ENCODE results near the gene SPRYD3. TPM values are rescaled to one million over a fixed set of nuclear protein-coding genes. Genes with fewer than 3 reads are reported as not detected.

The SPRYD3 gene
- total RNA-seq, 1 experiment from 2014 or later: 16.7 TPM

DNA sequence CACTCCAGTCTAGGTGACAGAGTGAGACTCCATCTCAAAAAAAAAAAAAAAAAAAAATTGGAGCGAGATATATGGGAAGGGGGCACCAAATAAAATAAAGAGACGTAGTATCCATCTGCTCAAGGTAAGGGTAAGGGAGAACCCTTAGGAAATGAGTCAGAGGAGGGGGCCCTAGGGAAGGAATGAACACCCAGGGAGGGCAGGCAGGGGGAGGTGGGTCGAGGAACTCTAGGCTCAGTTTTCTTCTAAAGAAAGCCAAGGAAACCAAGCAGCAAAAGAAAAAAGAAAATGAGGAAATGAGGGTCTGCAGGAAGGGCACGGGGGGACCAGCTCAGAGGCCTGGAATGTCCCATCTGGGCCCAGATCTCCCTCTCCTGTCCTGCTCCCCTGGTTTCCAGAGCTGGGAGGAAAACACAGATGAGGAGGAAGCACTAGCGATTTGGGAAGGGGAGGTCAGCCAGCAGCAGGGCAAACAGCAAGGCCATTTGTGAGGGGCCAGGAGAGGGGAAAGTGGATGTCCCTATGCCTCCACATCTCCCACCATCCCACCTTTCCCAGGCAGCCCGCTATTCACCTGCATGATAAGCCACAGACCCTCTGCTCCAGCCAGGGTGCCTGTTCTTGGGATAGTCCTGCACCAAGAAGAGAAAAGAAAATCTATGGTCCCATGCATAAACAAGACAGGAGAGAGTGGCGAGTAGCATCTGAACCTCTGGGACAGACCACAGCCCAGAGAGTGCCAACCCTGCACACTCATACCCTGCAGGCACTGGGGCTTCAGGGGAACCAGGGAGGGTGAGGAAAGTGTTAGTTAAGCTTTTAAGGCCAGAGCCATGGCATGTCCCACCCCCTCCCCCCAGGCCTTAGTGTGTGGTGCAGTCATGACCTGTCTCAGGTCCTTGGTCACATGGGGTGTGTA, 11.9 kb downstream of the SPRYD3 start:
- no peak for DNase-seq (ENCODE audit: low spot score)
- in situ Hi-C loops (cut with HindIII; ENCODE audit: low sequenced_read_pairs): no loop called here

DNA sequence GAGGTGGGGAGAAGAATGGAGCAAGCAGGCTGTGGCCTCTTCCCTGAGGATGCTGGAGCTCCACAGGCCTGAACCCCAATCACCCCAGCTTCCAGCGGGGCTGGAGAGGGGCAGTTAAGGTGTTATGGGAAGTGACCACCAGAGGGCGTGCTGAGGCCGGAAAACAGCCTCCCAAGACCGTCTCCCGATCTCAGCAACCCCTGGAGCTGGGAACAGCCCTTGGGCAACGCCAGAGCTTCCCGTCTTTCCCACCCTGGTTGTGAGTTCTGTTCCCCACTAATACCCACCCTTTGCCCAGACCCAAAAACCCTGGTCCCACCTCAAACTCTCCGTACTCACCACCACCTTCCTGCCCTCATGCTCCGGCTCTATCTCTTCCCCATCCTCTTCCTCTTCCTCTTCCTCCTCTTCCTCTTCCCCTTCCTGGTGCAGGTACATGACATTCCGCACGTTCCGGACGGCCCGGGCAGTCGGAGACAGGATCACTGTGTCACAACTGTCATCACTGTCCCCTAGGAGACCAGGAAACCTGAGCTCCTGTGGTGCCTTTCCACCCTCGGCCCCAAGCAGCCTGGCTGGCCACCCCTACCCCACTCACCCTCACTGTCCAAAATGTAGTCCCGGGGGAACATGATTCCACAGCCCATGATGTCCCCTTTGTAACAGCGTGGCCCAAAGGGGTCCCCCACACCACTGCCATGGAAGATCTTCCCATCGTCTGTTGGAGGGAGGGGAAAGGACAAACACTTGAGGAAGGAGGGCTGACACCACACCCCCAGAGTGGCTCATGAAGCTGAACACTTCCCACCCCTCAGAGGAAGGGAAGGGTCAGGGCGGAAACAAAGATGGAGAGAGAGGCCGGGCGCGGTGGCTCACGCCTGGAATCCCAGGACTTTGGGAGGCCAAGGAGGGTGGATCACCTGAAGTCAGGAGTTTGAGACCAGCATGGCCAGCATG, 12.9 kb downstream of the SPRYD3 start:
- in situ Hi-C loops (cut with HindIII; ENCODE audit: low sequenced_read_pairs): no loop called here
- DNase-seq (ENCODE audit: low spot score): peak; percentile 75

DNA sequence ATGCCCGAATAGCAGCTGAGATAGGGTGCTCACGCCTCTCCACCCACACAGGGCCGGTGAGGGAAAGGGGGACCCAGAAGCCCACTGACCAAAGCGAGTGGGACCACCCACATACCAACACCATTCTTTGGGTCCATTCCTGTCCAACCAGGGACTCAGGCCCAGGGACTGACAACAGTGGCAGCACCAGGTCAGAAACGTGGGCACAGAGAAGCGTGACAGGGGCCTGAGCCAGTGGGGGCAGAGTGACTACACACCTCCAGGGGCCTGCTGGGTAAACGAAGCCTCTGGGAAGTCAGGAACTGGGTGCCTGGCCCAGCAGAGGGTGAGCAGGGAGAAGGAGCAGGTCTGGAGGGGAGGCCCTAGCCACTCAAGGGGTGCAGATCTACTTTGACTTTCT, 13.7 kb downstream of the SPRYD3 start:
- no peak for DNase-seq (ENCODE audit: low spot score)
- in situ Hi-C loops (cut with HindIII; ENCODE audit: low sequenced_read_pairs): no loop called here

DNA sequence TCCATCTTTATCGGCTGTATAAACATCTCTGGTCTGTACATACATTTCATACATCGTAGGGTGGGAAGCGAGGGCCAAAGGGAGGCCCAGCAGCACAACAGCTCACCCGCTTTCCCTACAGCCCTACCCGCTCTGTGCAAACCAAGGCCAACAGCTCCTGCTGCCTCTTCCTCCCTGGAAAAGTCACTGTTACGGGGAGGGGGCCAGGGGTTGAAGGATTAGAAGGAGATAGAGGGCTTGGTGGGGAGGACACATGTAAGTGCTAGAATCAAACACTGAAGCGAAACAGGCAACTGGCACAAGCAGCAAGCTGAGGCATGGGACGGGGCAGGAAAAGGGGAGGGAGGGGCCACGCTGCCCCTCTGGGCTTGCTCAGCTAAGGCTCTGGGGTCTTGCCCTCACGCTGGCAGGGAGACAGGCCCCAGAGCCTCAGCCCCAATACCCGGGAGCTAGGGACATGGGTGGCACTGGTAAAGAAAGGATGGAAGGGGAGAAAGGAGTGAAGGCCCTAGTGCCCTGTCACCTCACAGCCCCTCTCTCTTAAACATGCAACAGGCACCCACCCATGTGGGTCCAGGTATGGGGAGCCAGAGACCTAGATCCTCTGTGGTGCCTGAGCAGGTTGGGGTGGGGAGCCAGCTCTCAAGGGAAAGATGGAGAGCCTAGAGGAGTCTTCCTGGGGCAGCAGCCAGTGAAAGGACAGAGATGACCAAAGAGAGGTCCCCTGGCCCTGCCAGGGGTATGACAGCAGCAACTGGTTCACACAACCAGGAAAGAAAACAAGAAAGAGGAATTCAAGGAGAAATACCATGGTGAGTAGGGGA, 14.4 kb downstream of the SPRYD3 start:
- DNase-seq (ENCODE audit: low spot score): no peak
- in situ Hi-C loops (cut with HindIII; ENCODE audit: low sequenced_read_pairs): no loop called here

DNA sequence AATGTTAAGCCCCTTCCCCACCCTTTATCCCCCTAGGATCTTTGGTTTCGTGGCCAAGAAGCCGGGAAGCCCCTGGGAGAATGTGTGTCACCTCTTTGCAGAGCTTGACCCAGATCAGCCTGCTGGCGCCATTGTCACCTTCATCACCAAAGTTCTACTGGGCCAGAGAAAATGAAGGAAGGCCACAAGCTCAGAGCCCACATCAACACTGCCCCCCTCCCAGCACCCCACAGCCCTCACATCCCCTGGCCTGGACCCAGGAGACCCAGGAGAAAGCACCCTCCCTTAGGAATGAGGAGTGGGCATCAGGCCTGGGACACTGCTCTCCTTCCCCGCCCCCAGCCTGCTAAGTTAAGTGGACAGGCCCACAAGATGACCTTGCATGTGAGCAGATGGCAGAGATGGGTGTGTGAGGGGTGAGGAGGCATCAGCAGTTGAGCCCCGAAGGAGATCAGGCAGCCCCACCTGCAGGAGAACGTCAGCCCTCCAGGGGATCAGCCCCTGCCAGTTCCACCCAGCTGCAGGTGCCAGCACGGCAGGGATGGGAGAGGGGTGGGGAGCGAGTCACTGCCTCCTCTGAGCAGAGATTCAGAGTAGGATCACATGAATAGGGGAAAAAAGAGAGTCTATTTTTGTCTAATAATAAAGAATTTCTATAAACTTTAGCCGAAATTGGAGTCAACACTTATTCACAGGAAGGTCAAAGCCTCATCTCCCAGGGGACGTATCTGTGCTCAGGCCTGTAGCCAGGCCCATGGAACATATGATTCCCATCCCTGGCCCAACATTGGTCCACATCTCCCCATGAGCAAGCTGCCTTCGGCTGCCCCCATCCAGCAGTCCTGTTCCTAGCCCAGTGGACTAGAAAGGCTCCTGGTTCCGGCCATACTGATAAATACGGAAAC, 15.2 kb downstream of the SPRYD3 start:
- no peak for DNase-seq (ENCODE audit: low spot score)
- in situ Hi-C loops (cut with HindIII; ENCODE audit: low sequenced_read_pairs): no loop called here

DNA sequence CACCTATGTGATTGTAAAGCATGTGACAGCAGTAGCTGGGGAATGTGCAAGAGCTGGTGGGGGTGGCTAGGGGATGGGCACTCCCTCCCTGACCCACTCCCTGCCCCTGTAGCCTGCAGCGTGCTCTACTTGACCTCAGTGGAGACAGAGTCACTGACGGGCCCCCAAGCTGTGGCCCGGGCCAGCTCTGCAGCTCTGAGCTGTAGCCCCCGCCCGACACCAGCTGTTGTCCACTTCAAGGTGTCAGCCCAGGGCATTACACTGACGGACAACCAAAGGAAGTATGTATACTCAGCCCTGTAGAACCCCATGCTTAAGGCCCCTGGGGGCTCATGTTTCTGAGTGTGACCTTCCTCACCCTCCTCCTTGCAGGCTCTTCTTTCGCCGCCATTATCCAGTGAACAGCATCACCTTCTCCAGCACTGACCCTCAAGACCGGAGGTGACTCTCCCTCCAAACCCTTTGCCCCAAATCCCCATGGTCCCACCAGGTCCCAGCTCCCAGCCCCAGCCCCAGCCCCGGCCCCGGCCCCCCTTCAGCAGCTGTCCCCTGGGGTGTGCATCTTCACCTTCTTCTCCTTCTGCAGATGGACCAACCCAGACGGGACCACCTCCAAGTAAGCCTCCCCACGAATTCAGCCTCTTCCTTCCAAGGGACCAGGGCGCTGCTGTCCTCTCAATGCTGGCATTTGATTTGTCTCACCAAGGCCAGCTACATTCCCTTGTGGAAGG, 16.0 kb downstream of the SPRYD3 start:
- in situ Hi-C loops (cut with HindIII; ENCODE audit: low sequenced_read_pairs): no loop called here
- no peak for DNase-seq (ENCODE audit: low spot score)

DNA sequence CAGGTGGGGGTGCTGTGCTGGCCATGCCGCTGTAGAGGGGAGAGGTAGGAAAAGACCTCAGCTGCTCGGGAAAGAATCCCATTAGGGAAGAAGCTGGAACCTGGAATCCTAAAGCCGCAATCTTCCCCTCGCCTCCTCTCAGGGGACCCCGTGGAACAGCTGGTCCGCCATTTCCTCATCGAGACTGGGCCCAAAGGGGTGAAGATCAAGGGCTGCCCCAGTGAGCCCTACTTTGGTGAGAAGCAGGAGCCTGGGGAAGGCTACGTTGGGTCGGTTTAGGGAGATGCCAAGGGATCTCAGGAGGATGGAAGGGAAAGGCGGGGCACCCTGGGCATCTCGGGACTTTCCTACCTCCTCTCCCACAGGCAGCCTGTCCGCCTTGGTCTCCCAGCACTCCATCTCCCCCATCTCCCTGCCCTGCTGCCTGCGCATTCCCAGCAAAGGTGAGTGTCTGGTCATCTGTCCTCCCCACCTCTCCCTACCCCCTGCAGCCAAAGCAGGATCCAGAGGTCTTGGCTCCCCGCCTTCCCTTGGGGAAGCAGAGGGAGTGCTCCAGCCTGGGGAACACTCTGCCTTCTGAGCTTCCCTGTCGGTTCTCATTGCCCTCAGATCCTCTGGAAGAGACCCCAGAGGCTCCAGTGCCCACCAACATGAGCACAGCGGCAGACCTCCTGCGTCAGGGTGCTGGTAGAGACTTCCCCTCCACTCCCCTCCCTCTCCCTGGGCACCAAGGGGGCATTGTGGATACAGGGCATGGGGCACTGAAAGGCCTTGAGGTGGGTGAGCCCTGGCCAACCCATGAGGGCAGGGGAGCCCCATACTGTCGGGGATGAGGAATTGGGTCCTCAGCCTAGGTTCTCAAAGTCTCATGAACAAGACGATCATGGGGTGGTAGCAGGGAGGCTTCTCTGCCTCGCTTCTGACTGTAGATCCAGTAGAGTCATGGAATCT, 16.9 kb downstream of the SPRYD3 start:
- in situ Hi-C loops (cut with HindIII; ENCODE audit: low sequenced_read_pairs): no loop called here

DNA sequence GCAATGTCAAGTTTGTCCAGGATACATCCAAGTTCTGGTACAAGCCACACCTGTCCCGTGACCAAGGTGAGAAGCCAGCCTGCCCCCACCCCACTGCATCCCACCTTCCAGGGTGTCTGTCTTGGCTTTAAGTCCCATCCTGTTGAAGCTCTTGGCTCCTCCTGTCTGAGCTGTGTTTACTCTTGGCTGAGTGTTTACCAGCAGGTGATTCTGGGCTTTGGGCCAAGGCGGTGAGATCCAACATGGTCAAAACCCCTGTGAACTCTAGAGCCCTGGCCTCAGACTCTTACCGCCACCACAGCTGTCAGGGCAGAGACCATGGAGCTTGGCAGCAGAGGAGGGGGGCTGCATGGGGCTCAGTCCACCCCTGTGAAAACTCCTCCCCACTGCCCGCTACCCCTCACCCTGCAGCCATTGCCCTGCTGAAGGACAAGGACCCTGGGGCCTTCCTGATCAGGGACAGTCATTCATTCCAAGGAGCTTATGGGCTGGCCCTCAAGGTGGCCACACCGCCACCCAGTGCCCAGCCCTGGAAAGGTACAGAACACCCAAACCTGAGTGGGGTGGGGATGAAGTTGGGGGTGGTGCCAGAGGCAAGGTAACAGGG, 17.7 kb downstream of the SPRYD3 start:
- DNase-seq (ENCODE audit: low spot score): peak; percentile 76
- in situ Hi-C loops (cut with HindIII; ENCODE audit: low sequenced_read_pairs): no loop called here

More for the DNA sequence above, 16.9 kb downstream of the SPRYD3 start:
- no peak for DNase-seq (ENCODE audit: low spot score)

DNA sequence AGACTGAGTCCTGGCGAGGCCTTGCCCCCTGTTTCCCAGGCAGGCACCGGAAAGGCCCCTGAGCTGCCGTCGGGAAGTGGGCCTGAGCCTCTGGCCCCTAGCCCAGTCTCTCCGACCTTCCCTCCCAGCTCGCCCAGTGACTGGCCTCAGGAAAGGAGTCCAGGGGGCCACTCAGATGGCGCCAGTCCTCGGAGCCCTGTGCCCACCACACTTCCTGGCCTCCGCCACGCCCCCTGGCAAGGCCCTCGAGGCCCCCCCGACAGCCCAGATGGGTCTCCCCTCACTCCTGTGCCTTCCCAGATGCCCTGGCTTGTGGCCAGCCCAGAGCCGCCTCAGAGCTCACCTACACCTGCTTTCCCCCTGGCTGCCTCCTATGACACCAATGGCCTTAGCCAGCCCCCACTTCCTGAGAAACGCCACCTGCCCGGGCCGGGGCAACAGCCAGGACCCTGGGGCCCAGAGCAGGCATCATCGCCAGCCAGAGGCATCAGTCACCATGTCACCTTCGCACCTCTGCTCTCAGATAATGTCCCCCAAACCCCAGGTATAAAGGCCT, 18.4 kb downstream of the SPRYD3 start:
- no peak for DNase-seq (ENCODE audit: low spot score)
- in situ Hi-C loops (cut with HindIII; ENCODE audit: low sequenced_read_pairs): no loop called here

DNA sequence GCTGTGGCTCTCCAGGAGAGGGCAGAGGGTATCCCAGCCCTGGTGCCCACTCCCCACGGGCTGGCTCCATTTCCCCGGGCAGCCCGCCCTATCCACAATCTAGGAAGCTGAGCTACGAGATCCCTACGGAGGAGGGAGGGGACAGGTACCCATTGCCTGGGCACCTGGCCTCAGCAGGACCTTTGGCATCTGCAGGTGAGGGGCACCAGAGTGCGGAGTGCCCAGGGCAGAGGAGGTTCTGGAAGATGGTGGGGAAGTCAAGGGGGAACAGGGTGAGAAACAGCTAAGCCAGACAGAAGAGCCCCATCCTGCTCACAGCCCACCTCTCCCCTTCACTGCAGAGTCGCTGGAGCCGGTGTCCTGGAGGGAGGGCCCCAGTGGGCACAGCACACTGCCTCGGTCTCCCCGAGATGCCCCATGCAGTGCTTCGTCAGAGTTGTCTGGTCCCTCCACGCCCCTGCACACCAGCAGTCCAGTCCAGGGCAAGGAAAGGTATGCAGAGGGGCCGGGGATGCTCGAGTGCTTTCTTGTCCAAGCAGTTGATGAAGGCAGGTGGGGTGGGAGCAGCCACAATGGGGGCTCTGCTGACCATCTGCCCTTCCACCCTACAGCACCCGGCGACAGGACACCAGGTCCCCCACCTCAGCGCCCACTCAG, 19.0 kb downstream of the SPRYD3 start:
- in situ Hi-C loops (cut with HindIII; ENCODE audit: low sequenced_read_pairs): no loop called here
- no peak for DNase-seq (ENCODE audit: low spot score)

DNA sequence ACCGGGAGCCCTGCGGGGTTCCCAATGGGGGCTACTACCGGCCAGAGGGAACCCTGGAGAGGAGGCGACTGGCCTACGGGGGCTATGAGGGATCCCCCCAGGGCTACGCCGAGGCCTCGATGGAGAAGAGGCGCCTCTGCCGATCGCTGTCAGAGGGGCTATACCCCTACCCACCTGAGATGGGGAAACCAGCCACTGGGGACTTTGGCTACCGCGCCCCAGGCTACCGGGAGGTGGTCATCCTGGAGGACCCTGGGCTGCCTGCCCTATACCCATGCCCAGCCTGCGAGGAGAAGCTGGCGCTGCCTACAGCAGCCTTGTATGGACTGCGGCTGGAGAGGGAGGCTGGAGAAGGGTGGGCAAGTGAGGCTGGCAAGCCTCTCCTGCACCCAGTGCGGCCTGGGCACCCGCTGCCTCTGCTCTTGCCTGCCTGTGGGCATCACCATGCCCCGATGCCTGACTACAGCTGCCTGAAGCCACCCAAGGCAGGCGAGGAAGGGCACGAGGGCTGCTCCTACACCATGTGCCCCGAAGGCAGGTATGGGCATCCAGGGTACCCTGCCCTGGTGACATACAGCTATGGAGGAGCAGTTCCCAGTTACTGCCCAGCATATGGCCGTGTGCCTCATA, 19.6 kb downstream of the SPRYD3 start:
- in situ Hi-C loops (cut with HindIII; ENCODE audit: low sequenced_read_pairs): no loop called here
- DNase-seq (ENCODE audit: low spot score): no peak

DNA sequence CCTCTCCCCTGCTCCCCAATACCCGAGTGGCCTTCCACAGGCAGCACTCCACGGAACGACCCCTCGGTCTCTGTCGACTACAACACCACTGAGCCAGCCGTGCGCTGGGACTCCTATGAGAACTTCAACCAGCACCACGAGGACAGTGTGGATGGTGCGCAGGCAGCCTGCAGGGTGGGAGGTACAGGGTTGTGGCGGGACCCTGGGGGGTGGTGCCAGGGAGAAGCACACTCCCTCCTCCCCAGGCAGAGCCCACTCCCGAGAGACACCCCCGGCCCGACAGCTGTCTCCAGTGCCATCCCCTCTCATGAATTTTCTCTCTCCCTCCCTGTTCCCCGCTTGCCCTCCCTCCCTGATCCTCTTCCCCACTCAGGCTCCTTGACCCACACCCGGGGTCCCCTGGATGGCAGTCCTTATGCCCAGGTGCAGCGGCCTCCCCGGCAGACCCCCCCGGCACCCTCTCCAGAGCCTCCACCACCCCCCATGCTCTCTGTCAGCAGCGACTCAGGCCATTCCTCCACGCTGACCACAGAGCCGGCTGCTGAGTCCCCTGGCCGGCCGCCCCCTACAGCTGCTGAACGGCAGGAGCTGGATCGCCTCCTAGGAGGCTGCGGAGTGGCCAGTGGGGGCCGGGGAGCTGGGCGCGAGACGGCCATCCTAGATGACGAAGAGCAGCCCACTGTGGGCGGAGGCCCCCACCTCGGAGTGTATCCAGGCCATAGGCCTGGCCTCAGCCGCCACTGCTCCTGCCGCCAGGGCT, 20.3 kb downstream of the SPRYD3 start:
- in situ Hi-C loops (cut with HindIII; ENCODE audit: low sequenced_read_pairs): no loop called here
- DNase-seq (ENCODE audit: low spot score): no peak

DNA sequence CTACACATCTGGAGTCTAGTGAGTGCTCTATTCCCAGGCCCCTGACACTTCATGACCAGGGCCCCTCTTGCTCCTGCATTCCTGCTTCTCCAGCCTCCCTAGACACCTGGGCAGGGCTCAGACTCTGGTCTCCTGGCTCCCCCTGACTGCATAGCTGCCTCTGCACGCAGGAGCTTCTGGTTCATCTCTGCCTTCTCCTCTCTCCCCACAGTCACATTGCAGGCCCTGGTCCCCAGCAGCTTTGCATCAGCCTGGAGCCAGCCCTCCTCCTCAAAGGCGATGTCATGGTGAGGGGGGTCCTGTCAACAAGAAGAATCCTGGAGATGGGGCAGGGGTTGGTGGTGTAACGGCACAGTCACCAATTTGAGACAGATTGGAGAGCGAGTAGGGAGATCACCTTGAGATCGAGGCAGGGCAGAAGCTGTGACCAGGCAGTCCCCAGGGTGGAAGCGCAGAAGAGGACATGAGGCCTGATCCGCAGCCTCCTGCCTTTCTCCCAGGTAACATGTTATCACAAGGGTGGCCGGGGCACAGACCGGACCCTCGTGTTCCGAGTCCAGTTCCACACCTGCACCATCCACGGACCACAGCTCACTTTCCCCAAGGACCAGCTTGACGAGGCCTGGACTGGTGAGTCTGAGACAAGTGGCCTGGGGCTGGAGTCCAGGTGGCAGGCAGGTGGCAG, 21.2 kb downstream of the SPRYD3 start:
- no peak for DNase-seq (ENCODE audit: low spot score)
- in situ Hi-C loops (cut with HindIII; ENCODE audit: low sequenced_read_pairs): no loop called here

DNA sequence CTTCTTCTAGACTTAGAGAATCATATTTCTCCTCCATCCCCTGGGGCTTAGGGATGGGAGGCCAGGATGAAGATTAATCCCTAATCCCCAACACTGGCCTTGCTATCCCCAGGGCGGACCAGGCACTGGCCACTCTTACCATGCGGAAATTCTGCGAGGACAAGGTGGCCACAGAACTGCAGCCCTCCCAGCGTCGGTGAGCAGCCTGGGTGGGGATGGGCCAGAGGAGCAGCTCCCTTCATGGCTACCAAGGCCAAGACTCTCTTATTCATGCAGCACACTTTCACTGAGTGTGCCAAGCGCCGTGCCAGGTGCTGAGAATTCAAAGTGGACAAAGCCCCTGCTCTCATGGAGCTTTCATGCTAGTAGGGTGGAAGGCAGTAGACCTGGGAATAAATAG, 22.3 kb downstream of the SPRYD3 start:
- in situ Hi-C loops (cut with HindIII; ENCODE audit: low sequenced_read_pairs): no loop called here
- no peak for DNase-seq (ENCODE audit: low spot score)

All from G401 (cell line).